Loucy (cell line): ENCODE data around the gene ZNF662.

Experiments used
- EZH2phosphoT487 ChIP-seq: fragments of 200-600 bp; IDR thresholded peaks from 2 replicates; pipeline ENCODE4 v1.6.1; 2018; ENCODE audit warnings: antibody characterized with exemption, mild to moderate bottlenecking, moderate library complexity, borderline replicate concordance
- TF ChIP-seq, protein P1 (sequence below): fragments of 200-600 bp; sonication (generic); conservative IDR thresholded peaks from 2 replicates; pipeline ENCODE4 v1.5.1; 2014; ENCODE audit warnings: mild to moderate bottlenecking, antibody characterized with exemption, low read length

DNA sequence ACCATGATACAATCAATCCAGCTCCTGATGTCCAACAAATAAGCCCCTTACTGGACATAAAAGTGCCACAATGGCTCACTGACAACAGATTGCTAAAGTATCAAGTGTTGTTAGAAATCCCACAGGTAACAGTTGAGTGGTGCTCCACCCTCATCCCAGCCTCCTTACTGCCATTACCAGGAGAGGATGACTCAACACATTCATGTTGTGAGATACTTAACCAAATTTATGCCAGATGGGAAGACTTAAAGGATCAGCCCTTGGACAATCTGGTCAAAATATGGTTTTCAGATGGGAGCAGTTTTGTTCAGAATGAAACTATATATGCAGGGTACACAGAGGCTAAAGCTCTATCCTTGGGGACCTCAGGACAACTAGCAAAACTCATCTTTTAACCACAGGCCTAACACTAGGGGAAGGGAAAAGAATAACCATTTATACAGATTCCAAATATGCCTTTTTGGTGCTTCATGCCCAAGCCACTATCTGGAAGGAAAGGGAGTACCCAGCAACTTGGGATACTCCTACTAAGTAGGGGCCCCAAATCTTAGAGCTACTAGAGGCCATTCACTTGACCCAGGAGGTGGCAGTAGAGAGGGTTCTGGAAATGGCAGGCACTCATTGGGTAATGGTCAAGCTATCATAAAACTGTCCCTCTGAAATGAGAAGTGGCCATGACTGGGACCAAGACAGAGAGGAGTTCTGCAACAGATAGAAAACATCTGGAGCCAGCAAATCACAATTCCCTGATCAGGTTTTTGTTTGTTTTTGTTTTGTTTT is 6.9 kb upstream of the ZNF662 start:
- TF ChIP-seq, protein P1, sequence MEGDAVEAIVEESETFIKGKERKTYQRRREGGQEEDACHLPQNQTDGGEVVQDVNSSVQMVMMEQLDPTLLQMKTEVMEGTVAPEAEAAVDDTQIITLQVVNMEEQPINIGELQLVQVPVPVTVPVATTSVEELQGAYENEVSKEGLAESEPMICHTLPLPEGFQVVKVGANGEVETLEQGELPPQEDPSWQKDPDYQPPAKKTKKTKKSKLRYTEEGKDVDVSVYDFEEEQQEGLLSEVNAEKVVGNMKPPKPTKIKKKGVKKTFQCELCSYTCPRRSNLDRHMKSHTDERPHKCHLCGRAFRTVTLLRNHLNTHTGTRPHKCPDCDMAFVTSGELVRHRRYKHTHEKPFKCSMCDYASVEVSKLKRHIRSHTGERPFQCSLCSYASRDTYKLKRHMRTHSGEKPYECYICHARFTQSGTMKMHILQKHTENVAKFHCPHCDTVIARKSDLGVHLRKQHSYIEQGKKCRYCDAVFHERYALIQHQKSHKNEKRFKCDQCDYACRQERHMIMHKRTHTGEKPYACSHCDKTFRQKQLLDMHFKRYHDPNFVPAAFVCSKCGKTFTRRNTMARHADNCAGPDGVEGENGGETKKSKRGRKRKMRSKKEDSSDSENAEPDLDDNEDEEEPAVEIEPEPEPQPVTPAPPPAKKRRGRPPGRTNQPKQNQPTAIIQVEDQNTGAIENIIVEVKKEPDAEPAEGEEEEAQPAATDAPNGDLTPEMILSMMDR: peak; percentile 20; the same call in 1 of the 2 replicates
- no peak for TF ChIP-seq EZH2phosphoT487
